Choroid plexus epithelial cell (primary cell): Measurements from ENCODE around the gene INCA1.

Source experiments
- DNase-seq: peaks from one replicate; pipeline ENCODE4 v3.0.0-alpha.2; 2010; ENCODE audit warnings: low read depth
- H3K4me3 ChIP-seq: 2 replicates; pipeline ENCODE4 v1.5.1; 2011; ENCODE audit warnings: low read depth, mild to moderate bottlenecking, control low read depth, low read length, moderate library complexity
- TF ChIP-seq, protein P1 (sequence below): conservative IDR thresholded peaks from 2 replicates; pipeline ENCODE4 v1.5.1; 2011; ENCODE audit warnings: low read depth, mild to moderate bottlenecking, control low read depth, inconsistent platforms, low read length, moderate library complexity

The INCA1 gene

DNA sequence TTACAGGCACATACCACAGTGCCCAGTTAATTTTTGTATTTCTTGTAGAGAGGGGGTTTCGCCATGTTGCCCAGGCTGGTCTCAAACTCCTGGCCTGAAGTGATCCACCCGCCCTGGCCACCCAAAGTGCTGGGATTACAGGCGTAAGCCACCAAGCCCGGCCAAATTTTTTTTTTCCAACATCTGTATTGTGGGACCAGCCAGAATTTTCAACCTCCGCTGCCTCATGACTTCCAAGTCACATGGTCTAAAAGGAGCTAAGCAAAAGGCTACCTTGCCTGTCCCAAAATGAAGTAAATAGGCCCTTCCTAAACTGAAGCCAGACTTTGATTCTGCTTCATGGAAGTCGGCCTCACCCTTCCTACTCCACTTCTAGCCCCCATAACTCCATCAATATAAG is 25.5 kb downstream of the INCA1 start:
- H3K4me3 ChIP-seq = no peak overlapping the region
- DNase-seq = no peak
- TF ChIP-seq, protein P1, sequence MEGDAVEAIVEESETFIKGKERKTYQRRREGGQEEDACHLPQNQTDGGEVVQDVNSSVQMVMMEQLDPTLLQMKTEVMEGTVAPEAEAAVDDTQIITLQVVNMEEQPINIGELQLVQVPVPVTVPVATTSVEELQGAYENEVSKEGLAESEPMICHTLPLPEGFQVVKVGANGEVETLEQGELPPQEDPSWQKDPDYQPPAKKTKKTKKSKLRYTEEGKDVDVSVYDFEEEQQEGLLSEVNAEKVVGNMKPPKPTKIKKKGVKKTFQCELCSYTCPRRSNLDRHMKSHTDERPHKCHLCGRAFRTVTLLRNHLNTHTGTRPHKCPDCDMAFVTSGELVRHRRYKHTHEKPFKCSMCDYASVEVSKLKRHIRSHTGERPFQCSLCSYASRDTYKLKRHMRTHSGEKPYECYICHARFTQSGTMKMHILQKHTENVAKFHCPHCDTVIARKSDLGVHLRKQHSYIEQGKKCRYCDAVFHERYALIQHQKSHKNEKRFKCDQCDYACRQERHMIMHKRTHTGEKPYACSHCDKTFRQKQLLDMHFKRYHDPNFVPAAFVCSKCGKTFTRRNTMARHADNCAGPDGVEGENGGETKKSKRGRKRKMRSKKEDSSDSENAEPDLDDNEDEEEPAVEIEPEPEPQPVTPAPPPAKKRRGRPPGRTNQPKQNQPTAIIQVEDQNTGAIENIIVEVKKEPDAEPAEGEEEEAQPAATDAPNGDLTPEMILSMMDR = no peak

DNA sequence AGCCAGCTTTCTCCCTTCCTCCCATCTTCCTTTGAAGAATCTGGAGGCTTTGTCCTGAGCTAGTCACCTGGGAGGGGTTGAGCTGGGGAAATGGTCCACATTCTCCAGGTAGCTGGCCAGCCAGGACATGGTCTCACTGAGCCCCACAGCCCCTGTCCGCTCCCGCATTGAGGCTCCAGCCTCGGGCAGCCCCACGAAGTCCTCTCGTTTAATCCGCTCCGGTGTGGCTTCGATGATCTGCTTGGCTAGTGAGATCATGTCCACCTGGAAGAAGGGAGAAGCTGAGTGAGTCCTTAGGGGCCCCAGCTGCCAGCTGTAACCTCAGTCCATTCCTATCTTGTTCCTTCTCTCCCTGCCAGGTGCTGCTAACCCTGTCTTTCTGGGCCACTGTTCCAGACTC is 27.0 kb downstream of the INCA1 start:
- no peak overlapping the region for H3K4me3 ChIP-seq
- TF ChIP-seq, protein P1 = no peak
- DNase-seq = no peak

DNA sequence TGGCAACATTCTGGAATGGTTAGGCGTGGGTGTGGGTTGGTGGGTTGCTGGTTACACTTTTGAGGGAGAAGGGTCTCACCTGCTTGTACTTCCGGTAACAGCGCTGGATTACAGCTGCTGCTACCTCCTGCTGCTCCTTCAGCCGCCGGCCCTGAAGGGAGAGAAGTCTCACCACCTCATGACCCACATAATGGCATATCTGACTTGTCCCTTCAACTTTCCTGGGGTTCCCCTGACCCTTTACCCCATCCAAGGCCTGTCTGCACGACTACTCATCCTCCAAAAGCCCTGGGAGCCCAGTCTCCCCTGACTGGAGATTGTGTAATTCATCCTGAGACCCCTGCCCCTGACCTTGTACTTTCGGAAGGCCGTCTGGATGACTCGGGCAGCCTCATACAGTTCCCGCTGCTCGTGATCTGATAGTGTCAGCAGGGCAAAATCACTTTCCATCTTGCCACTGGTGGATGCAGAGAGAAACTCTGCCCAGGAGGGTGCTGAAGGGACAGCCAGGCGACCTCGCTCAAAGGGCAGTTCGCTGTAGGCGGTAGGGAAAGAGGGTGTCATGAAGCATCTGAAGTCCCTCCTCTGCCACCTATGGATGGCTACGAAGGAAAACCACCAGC is 27.7 kb downstream of the INCA1 start:
- peak overlapping the region; percentile 92 for H3K4me3 ChIP-seq
- DNase-seq = peak; percentile 63
- TF ChIP-seq, protein P1 = peak; percentile 5

DNA sequence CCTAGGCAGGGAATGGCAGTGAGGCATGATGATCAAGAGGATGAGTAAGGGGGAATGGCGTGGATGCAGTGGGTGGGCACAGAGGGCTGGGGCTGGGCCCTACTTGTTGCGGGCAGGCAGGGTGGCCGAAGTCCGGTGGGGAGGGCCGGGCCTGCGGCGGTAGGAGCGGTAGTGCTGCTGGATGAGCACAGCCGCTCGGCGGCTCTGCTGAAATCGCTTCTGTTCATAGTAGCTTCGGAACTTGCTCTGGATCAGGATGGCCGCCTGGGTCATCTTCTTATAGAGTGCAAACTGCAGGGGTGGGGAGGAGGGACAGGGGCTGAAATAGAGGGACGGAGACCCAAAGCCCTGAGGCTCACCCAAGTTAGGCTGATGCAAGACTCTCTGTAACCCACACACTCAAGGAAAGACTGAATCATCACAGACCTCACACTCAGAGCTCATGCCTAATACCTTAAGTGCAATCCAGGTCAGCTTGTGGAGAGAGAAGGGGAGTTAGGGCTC is 28.2 kb downstream of the INCA1 start:
- TF ChIP-seq, protein P1 = no peak
- H3K4me3 ChIP-seq = peak overlapping the region; percentile 92
- peak; percentile 97 for DNase-seq

DNA sequence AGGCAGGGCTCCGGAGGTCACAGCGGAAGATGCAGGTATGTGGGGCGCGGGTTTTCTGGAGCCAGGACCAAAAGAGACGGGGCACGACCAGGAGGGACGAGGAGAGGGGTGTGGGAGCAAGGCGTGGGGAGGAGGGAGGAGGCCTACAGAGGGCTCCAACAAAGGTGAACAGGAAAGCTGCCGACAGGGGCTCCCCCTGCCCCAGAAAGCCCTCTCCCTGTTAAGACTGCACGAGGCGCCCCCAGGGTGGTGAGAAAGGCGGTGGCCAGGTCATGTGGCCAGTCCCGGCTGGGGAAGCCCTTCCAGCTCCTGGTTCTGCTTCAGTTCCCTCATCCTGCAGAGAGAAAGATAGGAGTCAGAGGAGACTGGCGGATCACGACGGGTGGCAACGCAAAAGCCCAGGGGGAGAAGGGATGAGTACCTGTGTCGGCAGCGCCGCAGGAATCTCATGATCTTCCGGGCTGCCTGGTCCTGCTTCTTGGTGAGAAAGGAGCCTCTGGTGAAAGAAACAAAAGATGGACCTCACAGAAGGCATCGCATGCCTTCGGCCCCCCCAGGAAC is 28.8 kb downstream of the INCA1 start:
- DNase-seq = peak; percentile 52
- peak overlapping the region; percentile 92 for H3K4me3 ChIP-seq
- TF ChIP-seq, protein P1 = no peak

DNA sequence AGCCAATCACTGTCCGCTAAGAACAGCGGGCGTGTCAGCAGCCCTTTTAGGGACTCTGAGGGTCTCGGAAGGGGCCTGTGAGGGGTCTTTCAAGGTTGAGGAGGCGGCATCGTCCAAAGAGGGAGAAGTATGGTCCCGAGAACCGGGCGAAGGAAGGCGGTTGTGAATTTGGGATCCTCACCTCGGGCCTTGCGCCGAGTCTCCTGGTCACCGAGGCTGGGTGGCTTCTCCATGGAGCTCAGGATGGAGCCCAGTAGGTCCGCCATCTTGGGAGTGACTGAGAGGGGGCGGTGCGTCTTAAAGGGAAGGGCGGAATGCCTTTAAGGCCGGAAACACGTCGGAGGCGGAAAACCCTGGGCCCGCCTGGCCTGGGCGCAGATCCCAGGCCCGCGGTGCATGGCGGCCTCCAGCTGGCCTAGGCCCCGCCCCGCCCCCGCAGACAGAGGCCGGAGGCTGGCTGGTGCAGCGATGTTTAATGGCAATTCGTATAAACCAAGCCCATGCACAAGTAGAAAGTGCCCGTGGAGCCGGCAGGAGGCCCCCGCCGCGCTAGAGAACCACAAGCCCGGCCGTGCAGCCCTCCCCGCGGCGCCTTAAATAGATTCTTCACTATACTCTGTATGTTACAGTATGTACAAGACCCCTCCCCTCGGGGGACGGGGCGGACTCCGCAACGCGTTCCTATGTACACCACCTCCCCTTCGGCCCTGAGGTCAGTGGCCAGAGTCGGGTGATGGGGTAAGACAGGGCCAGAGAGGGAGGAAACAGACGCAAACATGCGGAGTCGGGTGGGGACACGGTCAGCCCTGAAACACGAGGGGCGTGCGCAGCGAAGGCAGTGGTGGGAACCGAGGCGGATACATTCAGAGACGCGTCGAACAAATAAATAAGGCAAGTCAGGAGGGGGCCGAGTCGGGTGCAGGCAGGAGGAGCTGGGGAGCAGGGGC is 29.5 kb downstream of the INCA1 start, which contains the start of gene SPAG7:
Gene SPAG7 (minus strand): TSS at position 279 of the 947 bp plus-strand sequence. CDS start 13 bp downstream, at position 266.
- DNase-seq = peak; percentile 99
- TF ChIP-seq, protein P1 = no peak
- H3K4me3 ChIP-seq = peak within 1 kb of the TSS; percentile 92
